GM23338 (cell line): ENCODE data around the gene CDH12. TPM values are rescaled to one million over a fixed set of nuclear protein-coding genes. Genes with fewer than 3 reads are reported as not detected.

Experiments
- ATAC-seq: fragments of 200-7000 bp; cut with Tn5 transposase; 3 replicates; pipeline ENCODE4 v1.9.1; 2020
- DNase-seq: peaks from one replicate; pipeline ENCODE4 v3.0.0-alpha.2; 2015; ENCODE audit warnings: low spot score
- H2AFZ ChIP-seq: fragments of 200-600 bp; sonication (generic); 2 replicates; pipeline ENCODE4 v1.8.0; 2016; ENCODE audit warnings: antibody characterized with exemption, mild to moderate bottlenecking, moderate library complexity
- H3F3A ChIP-seq: fragments of 200-600 bp; sonication (generic); replicated peaks from 2 replicates; pipeline ENCODE4 v1.8.0; 2017; ENCODE audit warnings: antibody characterized with exemption, mixed run types, low read depth
- H3K27ac ChIP-seq: fragments of 200-600 bp; sonication (generic); 2 replicates; pipeline ENCODE4 v1.6.1; 2016; ENCODE audit warnings: low read depth
- H3K27me3 ChIP-seq: fragments of 200-600 bp; sonication (generic); 2 replicates; pipeline ENCODE4 v1.8.0; 2016; ENCODE audit warnings: mild to moderate bottlenecking, mixed run types, moderate library complexity; ENCODE audit not compliant: insufficient read depth
- H3K36me3 ChIP-seq: fragments of 200-600 bp; sonication (generic); 2 replicates; pipeline ENCODE4 v1.8.0; 2016; ENCODE audit warnings: mild to moderate bottlenecking; ENCODE audit not compliant: insufficient read depth
- H3K4me1 ChIP-seq: fragments of 200-600 bp; sonication (generic); 2 replicates; pipeline ENCODE4 v1.8.0; 2016; ENCODE audit warnings: mild to moderate bottlenecking, moderate library complexity; ENCODE audit not compliant: insufficient read depth
- H3K4me2 ChIP-seq: fragments of 200-600 bp; sonication (generic); 2 replicates; pipeline ENCODE4 v1.7.1; 2017; ENCODE audit warnings: mixed run types
- H3K4me3 ChIP-seq: fragments of 200-600 bp; sonication (generic); 2 replicates; pipeline ENCODE4 v1.6.1; 2016; ENCODE audit warnings: mixed run types
- H3K79me2 ChIP-seq: fragments of 200-600 bp; sonication (generic); replicated peaks from 2 replicates; pipeline ENCODE4 v1.8.0; 2017; ENCODE audit warnings: mild to moderate bottlenecking; ENCODE audit not compliant: insufficient read depth
- H3K9me2 ChIP-seq: fragments of 200-600 bp; sonication (generic); 2 replicates; pipeline ENCODE4 v1.8.0; 2017; ENCODE audit not compliant: insufficient read depth
- H4K20me1 ChIP-seq: fragments of 200-600 bp; sonication (generic); replicated peaks from 2 replicates; pipeline ENCODE4 v1.8.0; 2017; ENCODE audit warnings: mild to moderate bottlenecking; ENCODE audit not compliant: insufficient read depth
- H3K27ac Mint-ChIP-seq: 2 replicates; pipeline ENCODE4 v1.8.0; 2020; ENCODE audit warnings: inconsistent platforms, mild to moderate bottlenecking, moderate library complexity, mixed read lengths
- H3K27me3 Mint-ChIP-seq: 3 replicates; pipeline ENCODE4 v1.8.0; 2022; ENCODE audit warnings: low read depth, mild to moderate bottlenecking, moderate library complexity, mixed read lengths, inconsistent platforms; ENCODE audit not compliant: insufficient read depth, poor library complexity
- H3K36me3 Mint-ChIP-seq: 3 replicates; pipeline ENCODE4 v1.8.0; 2021; ENCODE audit warnings: low read depth, mild to moderate bottlenecking, inconsistent platforms, moderate library complexity, mixed read lengths
- H3K4me1 Mint-ChIP-seq: 3 replicates; pipeline ENCODE4 v1.8.0; 2020; ENCODE audit warnings: mild to moderate bottlenecking, inconsistent platforms, mixed read lengths
- H3K4me3 Mint-ChIP-seq: 3 replicates; pipeline ENCODE4 v1.8.0; 2021; ENCODE audit warnings: moderate library complexity, mild to moderate bottlenecking, inconsistent platforms, mixed read lengths
- H3K9me3 Mint-ChIP-seq: 3 replicates; pipeline ENCODE4 v1.8.0; 2020; ENCODE audit warnings: moderate library complexity, mild to moderate bottlenecking, inconsistent platforms, mixed read lengths
- CREB1 ChIP-seq: fragments of 250-450 bp; sonication (Bioruptor Pico); IDR thresholded peaks from 2 replicates; pipeline ENCODE4 v1.5.0; 2020; ENCODE audit warnings: low read depth, mild to moderate bottlenecking, moderate library complexity
- EZH2 ChIP-seq: fragments of 200-600 bp; sonication (generic); IDR thresholded peaks from one replicate; pipeline ENCODE4 v1.8.0; 2017; ENCODE audit warnings: antibody characterized with exemption, mild to moderate bottlenecking, low read depth; ENCODE audit not compliant: unreplicated experiment
- EZH2phosphoT487 ChIP-seq: fragments of 200-600 bp; sonication (generic); IDR thresholded peaks from one replicate; pipeline ENCODE4 v1.8.1; 2018; ENCODE audit warnings: antibody characterized with exemption; ENCODE audit not compliant: unreplicated experiment
- JUNB ChIP-seq: IDR thresholded peaks from one replicate; pipeline ENCODE4 v1.6.1; 2016; ENCODE audit warnings: antibody characterized with exemption; ENCODE audit not compliant: unreplicated experiment
- NANOG ChIP-seq: IDR thresholded peaks from 2 replicates; pipeline ENCODE4 v1.6.1; 2016; ENCODE audit warnings: antibody characterized with exemption, borderline replicate concordance
- POLR2AphosphoS5 ChIP-seq: IDR thresholded peaks from 2 replicates; pipeline ENCODE4 v1.6.1; 2016; ENCODE audit warnings: antibody characterized with exemption, low read depth
- STAT1 ChIP-seq: IDR thresholded peaks from one replicate; pipeline ENCODE4 v1.6.1; 2016; ENCODE audit warnings: antibody characterized with exemption; ENCODE audit not compliant: unreplicated experiment
- ZNF114 ChIP-seq: fragments of 250-450 bp; sonication (Bioruptor Pico); IDR thresholded peaks from 2 replicates; pipeline ENCODE4 v1.5.0; 2020; ENCODE audit warnings: mild to moderate bottlenecking, moderate library complexity
- ZNF331 ChIP-seq: fragments of 250-450 bp; sonication (Bioruptor Pico); IDR thresholded peaks from 2 replicates; pipeline ENCODE4 v1.5.0; 2020; ENCODE audit warnings: low read depth, mild to moderate bottlenecking, moderate library complexity
- polyA plus RNA-seq: library from polyadenylated mRNA; unstranded; fragments of >200 nt; fragmentation: Nextera tagmentation; extraction: Ambion mirVana; gene quantifications from 2 replicates; pipeline ENCODE4 v1.2.1, GENCODE V29; 2016
- total RNA-seq: library from RNA; depleted of rRNA; stranded (reverse); fragments of >200 nt; shearing (Covaris generic); gene quantifications from 2 replicates; pipeline ENCODE4 v1.2.3, GENCODE V29; 2014
- TF ChIP-seq, protein P1 (sequence below): IDR thresholded peaks from 2 replicates; pipeline ENCODE4 v1.6.1; 2016; ENCODE audit warnings: antibody characterized with exemption
- TF ChIP-seq, protein P2 (sequence below), 2 experiments: fragments of 200-600 bp in 1 of 2; sonication (generic) in 1 of 2; conservative IDR thresholded peaks; 2 replicates each; pipeline versions ENCODE4 v1.5.1 to v1.6.1; 2016 to 2017; ENCODE audit warnings: antibody characterized with exemption in 2 of 2, low read depth in 2 of 2, mild to moderate bottlenecking in 2 of 2, moderate library complexity in 1 of 2
- TF ChIP-seq, protein P3 (sequence below): IDR thresholded peaks from one replicate; pipeline ENCODE4 v1.6.1; 2018; ENCODE audit warnings: antibody characterized with exemption; ENCODE audit not compliant: unreplicated experiment
- TF ChIP-seq, protein P4 (sequence below): fragments of 250-450 bp; sonication (Bioruptor Pico); IDR thresholded peaks from 2 replicates; pipeline ENCODE4 v1.5.0; 2020; ENCODE audit warnings: mild to moderate bottlenecking, moderate library complexity

CDH12 gene
- total and polyA plus RNA-seq, 2 experiments from 2014 or later, result not detected

DNA sequence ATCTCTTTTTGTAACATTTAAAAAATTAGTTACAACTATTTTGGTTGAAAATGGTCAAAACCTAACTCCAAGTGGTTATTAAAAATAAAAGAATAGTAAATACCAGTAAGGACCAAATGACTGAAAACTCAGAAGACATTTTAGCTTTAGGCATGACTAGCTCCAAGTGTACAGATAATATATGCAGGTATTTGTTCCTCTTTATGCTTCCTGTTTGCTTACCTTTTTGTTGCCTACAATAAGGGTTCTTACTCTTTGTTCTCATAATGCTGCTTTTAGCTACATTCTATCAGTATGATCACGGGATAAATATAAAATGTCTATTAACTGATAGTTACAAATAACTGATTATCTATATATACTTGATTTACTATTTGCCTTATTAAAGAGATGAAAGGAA, 259.6 kb downstream of the CDH12 start:
- no peak overlapping the region for H3K27ac Mint-ChIP-seq
- no peak overlapping the region for H3K4me3 Mint-ChIP-seq
- DNase-seq, result no peak
- Histone ChIP-seq H3K4me2 (no peak overlapping the region), H2AFZ (no peak overlapping the region), H3F3A (no peaks in the 10 kb centered on the region), H3K36me3 (no peaks in the 10 kb centered on the region), H3K27me3 (no peaks in the 10 kb centered on the region), H3K79me2 (no peaks in the 10 kb centered on the region), H4K20me1 (no peaks in the 10 kb centered on the region), H3K4me1 (no peaks in the 10 kb centered on the region), H3K4me3 (no peak overlapping the region), H3K9me2 (peaks cover 5% of the 10 kb centered on the region; the same call in 1 of the 2 replicates), H3K27ac (no peak overlapping the region)
- H3K27me3 Mint-ChIP-seq, result no peaks in the 10 kb centered on the region
- TF ChIP-seq ZNF331 (no peak), JUNB (no peak), CREB1 (CRISPR knock-in tag) (no peak), EZH2phosphoT487 (no peak), EZH2 (no peak), ZNF114 (CRISPR knock-in tag) (no peak), NANOG (no peak), POLR2AphosphoS5 (no peak), STAT1 (no peak)
- TF ChIP-seq, protein P1, sequence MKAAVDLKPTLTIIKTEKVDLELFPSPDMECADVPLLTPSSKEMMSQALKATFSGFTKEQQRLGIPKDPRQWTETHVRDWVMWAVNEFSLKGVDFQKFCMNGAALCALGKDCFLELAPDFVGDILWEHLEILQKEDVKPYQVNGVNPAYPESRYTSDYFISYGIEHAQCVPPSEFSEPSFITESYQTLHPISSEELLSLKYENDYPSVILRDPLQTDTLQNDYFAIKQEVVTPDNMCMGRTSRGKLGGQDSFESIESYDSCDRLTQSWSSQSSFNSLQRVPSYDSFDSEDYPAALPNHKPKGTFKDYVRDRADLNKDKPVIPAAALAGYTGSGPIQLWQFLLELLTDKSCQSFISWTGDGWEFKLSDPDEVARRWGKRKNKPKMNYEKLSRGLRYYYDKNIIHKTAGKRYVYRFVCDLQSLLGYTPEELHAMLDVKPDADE, result no peak
- TF ChIP-seq, protein P2, sequence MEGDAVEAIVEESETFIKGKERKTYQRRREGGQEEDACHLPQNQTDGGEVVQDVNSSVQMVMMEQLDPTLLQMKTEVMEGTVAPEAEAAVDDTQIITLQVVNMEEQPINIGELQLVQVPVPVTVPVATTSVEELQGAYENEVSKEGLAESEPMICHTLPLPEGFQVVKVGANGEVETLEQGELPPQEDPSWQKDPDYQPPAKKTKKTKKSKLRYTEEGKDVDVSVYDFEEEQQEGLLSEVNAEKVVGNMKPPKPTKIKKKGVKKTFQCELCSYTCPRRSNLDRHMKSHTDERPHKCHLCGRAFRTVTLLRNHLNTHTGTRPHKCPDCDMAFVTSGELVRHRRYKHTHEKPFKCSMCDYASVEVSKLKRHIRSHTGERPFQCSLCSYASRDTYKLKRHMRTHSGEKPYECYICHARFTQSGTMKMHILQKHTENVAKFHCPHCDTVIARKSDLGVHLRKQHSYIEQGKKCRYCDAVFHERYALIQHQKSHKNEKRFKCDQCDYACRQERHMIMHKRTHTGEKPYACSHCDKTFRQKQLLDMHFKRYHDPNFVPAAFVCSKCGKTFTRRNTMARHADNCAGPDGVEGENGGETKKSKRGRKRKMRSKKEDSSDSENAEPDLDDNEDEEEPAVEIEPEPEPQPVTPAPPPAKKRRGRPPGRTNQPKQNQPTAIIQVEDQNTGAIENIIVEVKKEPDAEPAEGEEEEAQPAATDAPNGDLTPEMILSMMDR (conservative IDR thresholded peaks at IDR 0.05; ENCODE audit: low read depth in 2 of 2), result no peak
- TF ChIP-seq, protein P3, sequence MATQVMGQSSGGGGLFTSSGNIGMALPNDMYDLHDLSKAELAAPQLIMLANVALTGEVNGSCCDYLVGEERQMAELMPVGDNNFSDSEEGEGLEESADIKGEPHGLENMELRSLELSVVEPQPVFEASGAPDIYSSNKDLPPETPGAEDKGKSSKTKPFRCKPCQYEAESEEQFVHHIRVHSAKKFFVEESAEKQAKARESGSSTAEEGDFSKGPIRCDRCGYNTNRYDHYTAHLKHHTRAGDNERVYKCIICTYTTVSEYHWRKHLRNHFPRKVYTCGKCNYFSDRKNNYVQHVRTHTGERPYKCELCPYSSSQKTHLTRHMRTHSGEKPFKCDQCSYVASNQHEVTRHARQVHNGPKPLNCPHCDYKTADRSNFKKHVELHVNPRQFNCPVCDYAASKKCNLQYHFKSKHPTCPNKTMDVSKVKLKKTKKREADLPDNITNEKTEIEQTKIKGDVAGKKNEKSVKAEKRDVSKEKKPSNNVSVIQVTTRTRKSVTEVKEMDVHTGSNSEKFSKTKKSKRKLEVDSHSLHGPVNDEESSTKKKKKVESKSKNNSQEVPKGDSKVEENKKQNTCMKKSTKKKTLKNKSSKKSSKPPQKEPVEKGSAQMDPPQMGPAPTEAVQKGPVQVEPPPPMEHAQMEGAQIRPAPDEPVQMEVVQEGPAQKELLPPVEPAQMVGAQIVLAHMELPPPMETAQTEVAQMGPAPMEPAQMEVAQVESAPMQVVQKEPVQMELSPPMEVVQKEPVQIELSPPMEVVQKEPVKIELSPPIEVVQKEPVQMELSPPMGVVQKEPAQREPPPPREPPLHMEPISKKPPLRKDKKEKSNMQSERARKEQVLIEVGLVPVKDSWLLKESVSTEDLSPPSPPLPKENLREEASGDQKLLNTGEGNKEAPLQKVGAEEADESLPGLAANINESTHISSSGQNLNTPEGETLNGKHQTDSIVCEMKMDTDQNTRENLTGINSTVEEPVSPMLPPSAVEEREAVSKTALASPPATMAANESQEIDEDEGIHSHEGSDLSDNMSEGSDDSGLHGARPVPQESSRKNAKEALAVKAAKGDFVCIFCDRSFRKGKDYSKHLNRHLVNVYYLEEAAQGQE, result no peak
- TF ChIP-seq, protein P4, sequence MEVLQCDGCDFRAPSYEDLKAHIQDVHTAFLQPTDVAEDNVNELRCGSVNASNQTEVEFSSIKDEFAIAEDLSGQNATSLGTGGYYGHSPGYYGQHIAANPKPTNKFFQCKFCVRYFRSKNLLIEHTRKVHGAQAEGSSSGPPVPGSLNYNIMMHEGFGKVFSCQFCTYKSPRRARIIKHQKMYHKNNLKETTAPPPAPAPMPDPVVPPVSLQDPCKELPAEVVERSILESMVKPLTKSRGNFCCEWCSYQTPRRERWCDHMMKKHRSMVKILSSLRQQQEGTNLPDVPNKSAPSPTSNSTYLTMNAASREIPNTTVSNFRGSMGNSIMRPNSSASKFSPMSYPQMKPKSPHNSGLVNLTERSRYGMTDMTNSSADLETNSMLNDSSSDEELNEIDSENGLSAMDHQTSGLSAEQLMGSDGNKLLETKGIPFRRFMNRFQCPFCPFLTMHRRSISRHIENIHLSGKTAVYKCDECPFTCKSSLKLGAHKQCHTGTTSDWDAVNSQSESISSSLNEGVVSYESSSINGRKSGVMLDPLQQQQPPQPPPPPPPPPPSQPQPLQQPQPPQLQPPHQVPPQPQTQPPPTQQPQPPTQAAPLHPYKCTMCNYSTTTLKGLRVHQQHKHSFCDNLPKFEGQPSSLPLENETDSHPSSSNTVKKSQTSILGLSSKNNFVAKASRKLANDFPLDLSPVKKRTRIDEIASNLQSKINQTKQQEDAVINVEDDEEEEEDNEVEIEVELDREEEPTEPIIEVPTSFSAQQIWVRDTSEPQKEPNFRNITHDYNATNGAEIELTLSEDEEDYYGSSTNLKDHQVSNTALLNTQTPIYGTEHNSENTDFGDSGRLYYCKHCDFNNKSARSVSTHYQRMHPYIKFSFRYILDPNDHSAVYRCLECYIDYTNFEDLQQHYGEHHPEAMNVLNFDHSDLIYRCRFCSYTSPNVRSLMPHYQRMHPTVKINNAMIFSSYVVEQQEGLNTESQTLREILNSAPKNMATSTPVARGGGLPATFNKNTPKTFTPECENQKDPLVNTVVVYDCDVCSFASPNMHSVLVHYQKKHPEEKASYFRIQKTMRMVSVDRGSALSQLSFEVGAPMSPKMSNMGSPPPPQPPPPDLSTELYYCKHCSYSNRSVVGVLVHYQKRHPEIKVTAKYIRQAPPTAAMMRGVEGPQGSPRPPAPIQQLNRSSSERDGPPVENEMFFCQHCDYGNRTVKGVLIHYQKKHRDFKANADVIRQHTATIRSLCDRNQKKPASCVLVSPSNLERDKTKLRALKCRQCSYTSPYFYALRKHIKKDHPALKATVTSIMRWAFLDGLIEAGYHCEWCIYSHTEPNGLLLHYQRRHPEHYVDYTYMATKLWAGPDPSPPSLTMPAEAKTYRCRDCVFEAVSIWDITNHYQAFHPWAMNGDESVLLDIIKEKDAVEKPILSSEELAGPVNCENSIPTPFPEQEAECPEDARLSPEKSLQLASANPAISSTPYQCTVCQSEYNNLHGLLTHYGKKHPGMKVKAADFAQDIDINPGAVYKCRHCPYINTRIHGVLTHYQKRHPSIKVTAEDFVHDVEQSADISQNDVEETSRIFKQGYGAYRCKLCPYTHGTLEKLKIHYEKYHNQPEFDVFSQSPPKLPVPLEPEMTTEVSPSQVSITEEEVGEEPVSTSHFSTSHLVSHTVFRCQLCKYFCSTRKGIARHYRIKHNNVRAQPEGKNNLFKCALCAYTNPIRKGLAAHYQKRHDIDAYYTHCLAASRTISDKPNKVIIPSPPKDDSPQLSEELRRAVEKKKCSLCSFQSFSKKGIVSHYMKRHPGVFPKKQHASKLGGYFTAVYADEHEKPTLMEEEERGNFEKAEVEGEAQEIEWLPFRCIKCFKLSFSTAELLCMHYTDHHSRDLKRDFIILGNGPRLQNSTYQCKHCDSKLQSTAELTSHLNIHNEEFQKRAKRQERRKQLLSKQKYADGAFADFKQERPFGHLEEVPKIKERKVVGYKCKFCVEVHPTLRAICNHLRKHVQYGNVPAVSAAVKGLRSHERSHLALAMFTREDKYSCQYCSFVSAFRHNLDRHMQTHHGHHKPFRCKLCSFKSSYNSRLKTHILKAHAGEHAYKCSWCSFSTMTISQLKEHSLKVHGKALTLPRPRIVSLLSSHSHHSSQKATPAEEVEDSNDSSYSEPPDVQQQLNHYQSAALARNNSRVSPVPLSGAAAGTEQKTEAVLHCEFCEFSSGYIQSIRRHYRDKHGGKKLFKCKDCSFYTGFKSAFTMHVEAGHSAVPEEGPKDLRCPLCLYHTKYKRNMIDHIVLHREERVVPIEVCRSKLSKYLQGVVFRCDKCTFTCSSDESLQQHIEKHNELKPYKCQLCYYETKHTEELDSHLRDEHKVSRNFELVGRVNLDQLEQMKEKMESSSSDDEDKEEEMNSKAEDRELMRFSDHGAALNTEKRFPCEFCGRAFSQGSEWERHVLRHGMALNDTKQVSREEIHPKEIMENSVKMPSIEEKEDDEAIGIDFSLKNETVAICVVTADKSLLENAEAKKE (CRISPR knock-in tag), result no peak
- H3K9me3 Mint-ChIP-seq, result no peaks in the 10 kb centered on the region
- no peaks in the 10 kb centered on the region for H3K36me3 Mint-ChIP-seq
- ATAC-seq, result no peak
- no peaks in the 10 kb centered on the region for H3K4me1 Mint-ChIP-seq
